Activated naive CD8-positive, alpha-beta T cell (primary cell): Measurements from ENCODE around the gene DUSP12.
"Not testable (repeated sequence)": the region's sequence is repeated elsewhere in the genome, so short reads cannot be mapped to it uniquely, and the experiment has no call there.

Experiments used
- H3K27ac Mint-ChIP-seq: one replicate; pipeline ENCODE4 v1.8.0; 2021; ENCODE audit warnings: mixed read lengths
- H3K27me3 Mint-ChIP-seq: one replicate; pipeline ENCODE4 v1.8.0; 2021; ENCODE audit warnings: mixed read lengths
- H3K36me3 Mint-ChIP-seq: one replicate; pipeline ENCODE4 v1.8.0; 2021; ENCODE audit warnings: mixed read lengths
- H3K4me1 Mint-ChIP-seq: one replicate; pipeline ENCODE4 v1.8.0; 2021; ENCODE audit warnings: low read depth, mixed read lengths
- H3K4me3 Mint-ChIP-seq: one replicate; pipeline ENCODE4 v1.8.0; 2021; ENCODE audit warnings: mild to moderate bottlenecking, mixed read lengths
- H3K9me3 Mint-ChIP-seq: one replicate; pipeline ENCODE4 v1.8.0; 2021; ENCODE audit warnings: low read depth, mixed read lengths

The DUSP12 gene

GRCh38 chr1:161723459-161724141 is 26.0 kb upstream of the DUSP12 start:
- Mint-ChIP-seq H3K4me1 (peaks cover 24% of the 10 kb centered on the region), H3K9me3 (no peaks in the 10 kb centered on the region), H3K27me3 (peaks cover 4% of the 10 kb centered on the region), H3K27ac (no peak overlapping the region), H3K4me3 (no peak overlapping the region), H3K36me3 (no peaks in the 10 kb centered on the region)

DNA sequence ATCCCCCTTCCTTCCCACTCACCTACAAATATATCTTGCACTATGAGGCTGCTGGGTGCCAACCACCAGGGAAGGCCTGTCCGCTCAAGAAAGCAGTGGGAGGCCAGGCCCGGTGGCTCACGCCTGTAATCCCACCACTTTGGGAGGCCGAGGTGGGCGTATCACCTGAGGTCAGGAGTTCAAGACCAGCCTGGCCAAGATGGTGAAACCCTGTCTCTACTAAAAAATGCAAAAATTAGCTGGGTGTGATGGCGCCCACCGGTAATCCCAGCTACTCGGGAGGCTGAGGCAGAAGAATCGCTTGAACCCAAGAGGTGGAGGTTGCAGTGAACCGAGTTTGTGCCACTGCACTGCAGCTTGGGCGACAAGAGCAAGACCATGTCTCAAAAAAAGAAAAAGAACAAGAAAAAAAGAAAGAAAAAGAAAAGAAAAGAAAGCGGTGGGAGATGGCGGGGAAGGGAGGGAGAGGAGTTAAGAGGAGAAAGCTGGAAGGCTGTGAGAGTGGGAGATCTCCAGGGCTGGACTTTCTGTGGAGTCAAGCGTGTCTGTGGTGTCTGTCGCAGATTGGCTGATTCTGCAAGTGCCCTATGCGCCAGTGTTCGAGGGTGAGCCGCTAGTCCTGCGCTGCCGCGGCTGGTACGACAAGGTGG is 24.2 kb upstream of the DUSP12 start:
- H3K27ac Mint-ChIP-seq, H3K9me3 Mint-ChIP-seq, H3K27me3 Mint-ChIP-seq, H3K36me3 Mint-ChIP-seq: not testable (repeated sequence)
- H3K4me1 Mint-ChIP-seq = peaks cover 38% of the 10 kb centered on the region
- H3K4me3 Mint-ChIP-seq = peak overlapping the region; percentile 92

GRCh38 chr1:161725908-161726472 is 23.6 kb upstream of the DUSP12 start:
- Mint-ChIP-seq H3K4me3 (peak overlapping the region; percentile 92), H3K4me1 (peaks cover 44% of the 10 kb centered on the region), H3K9me3 (no peaks in the 10 kb centered on the region), H3K27ac (peak overlapping the region; percentile 25), H3K36me3 (no peaks in the 10 kb centered on the region), H3K27me3 (peaks cover 4% of the 10 kb centered on the region)

DNA sequence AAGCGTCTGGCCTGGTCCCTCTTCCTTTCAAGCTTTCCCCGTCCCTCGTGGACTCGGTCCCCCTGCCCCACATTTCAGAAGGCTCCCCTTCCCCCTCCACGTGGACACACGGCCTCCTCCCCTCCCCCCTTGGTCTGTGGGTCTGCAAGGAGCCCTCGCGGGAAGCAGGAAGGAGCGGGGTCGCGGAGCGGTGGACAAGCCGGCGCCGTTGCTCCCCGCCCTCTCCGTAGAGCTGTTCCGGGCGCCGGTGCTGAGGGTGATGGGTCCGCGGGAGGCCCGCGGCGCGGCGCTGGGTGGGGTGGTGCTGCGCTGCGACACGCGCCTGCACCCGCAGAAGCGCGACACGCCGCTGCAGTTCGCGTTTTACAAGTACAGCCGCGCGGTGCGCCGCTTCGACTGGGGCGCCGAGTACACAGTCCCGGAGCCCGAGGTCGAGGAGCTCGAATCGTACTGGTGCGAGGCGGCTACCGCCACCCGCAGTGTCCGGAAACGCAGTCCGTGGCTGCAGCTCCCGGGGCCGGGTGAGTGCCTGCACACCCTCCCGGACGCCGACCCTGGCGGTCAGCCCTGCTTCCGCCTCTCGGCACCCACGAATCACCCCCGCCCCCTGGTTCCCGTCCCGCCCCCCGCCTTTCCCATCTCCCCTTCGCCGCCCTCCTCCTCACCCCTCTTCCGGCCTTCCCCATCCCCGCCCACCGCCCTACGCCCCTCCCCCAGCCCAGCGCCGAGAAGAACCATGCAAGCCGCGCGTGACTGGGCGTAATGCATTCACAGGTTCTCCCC is 22.9 kb upstream of the DUSP12 start:
- no peaks in the 10 kb centered on the region for H3K36me3 Mint-ChIP-seq

DNA sequence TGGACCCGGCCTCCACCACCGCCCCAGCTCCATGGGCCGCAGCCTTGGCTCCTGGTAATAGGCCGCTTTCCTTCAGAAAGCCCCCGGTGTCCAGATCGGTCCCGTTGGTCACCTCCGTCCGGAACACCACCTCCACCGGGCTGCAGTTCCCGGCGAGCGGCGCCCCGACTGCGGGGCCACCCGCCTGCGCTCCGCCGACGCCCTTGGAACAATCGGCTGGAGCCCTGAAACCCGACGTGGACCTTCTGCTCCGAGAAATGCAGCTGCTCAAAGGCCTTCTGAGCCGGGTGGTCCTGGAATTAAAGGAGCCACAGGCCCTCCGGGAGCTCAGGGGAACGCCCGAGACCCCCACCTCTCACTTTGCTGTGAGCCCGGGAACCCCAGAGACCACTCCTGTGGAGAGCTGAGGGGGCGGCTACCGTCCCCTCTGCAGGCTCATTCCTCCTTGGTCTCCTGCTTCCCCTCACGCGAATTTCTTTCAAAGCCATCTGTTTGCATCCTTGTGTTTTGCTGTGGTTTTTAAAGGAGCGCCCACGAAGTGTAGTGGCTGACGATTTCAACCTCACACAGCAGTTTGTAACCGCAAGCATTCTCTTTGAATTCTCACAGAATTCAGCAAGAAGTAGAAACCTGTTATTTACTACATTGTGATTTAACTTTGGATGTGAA is 22.2 kb upstream of the DUSP12 start:
- Mint-ChIP-seq H3K4me3 (peak overlapping the region; percentile 92), H3K4me1 (peaks cover 47% of the 10 kb centered on the region), H3K27ac (peak overlapping the region; percentile 72), H3K9me3 (no peaks in the 10 kb centered on the region), H3K27me3 (peaks cover 4% of the 10 kb centered on the region), H3K36me3 (no peaks in the 10 kb centered on the region)

More for the DNA sequence above, 22.9 kb upstream of the DUSP12 start:
- H3K4me1 Mint-ChIP-seq = peaks cover 50% of the 10 kb centered on the region
- peak overlapping the region; percentile 92 for H3K4me3 Mint-ChIP-seq
- H3K27ac Mint-ChIP-seq = no peak overlapping the region
- H3K9me3 Mint-ChIP-seq = no peaks in the 10 kb centered on the region
- peaks cover 4% of the 10 kb centered on the region for H3K27me3 Mint-ChIP-seq

GRCh38 chr1:161728376-161729226 is 21.0 kb upstream of the DUSP12 start:
- peaks cover 47% of the 10 kb centered on the region for H3K4me1 Mint-ChIP-seq
- H3K36me3 Mint-ChIP-seq = no peaks in the 10 kb centered on the region
- peak overlapping the region; percentile 7 for H3K4me3 Mint-ChIP-seq
- H3K27me3 Mint-ChIP-seq = peaks cover 2% of the 10 kb centered on the region
- peak overlapping the region; percentile 25 for H3K27ac Mint-ChIP-seq
- no peaks in the 10 kb centered on the region for H3K9me3 Mint-ChIP-seq

DNA sequence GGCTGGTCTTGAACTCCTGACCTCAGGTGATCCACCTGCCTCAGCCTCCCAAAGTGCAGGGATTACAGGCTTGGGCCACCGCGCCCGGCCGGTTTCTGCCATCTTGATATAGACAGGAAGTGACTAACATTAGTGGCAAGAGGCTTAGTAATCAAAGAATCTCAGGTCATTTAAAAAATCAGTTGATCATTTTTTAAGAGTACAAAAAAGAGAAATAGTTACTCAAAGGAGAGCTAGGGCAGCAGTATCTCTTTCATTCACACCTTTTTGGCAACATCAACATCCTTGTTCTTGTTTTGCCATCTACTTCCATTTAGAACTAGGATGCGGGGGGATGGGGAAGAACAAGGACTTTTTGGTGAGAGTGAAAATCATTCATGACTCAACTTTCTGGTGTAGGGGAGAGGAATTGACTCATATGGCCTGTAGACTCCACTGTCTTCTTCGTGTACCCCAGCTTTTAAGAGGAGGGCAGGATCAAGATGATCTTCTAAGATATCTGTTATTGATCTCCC is 19.5 kb upstream of the DUSP12 start:
- peak overlapping the region; percentile 62 for H3K4me3 Mint-ChIP-seq
- H3K4me1 Mint-ChIP-seq = peaks cover 43% of the 10 kb centered on the region
- H3K27me3 Mint-ChIP-seq = no peaks in the 10 kb centered on the region
- H3K27ac Mint-ChIP-seq = peak overlapping the region; percentile 88
- no peaks in the 10 kb centered on the region for H3K36me3 Mint-ChIP-seq
- no peaks in the 10 kb centered on the region for H3K9me3 Mint-ChIP-seq

DNA sequence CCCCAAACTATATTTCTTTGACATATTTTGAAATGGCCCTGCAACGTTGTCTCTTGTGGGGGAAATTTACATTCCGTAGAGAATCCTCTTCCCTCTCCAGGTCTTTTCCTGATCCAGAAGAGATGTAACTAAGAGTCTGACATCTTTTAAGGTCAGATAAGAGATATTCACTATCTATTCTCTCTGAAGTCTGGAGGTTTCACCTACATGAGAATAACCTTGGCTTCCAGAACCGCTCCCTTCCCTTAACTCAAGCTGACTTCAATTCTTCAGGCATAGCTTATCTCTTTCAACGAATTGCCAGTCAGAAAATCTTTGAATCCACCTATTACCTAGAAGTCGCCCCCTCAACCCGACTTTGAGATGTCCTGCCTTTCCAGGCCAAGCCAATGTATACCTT is 18.3 kb upstream of the DUSP12 start:
- Mint-ChIP-seq H3K4me1 (peaks cover 44% of the 10 kb centered on the region), H3K27ac (no peak overlapping the region), H3K4me3 (no peak overlapping the region), H3K36me3 (no peaks in the 10 kb centered on the region), H3K9me3 (no peaks in the 10 kb centered on the region), H3K27me3 (no peaks in the 10 kb centered on the region)

GRCh38 chr1:161731981-161732718 is 17.4 kb upstream of the DUSP12 start:
- H3K4me3 Mint-ChIP-seq = no peak overlapping the region

DNA sequence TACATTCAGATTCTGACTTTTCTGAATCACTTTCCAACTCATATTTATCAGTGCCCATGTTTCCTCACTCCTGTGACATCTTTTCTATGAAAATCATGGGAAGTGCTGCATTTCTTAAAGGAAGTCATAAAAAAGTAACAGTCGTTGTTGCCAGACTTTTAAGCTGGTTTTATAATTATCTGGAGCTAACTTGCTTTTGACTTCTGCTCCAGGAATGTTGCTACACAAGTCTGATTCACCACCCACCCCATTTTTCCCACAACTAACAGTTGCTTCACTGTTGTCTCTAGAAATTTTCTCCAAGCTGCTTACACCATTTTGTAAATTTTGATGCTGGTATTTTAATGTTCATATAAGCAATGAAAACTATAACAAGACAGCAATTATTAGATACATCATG is 16.1 kb upstream of the DUSP12 start:
- H3K9me3 Mint-ChIP-seq = no peaks in the 10 kb centered on the region
- H3K4me1 Mint-ChIP-seq = peaks cover 39% of the 10 kb centered on the region
- H3K36me3 Mint-ChIP-seq = no peaks in the 10 kb centered on the region
- H3K27me3 Mint-ChIP-seq = no peaks in the 10 kb centered on the region
- H3K4me3 Mint-ChIP-seq = no peak overlapping the region
- no peak overlapping the region for H3K27ac Mint-ChIP-seq

More at GRCh38 chr1:161731981-161732718, 17.4 kb upstream of the DUSP12 start:
- Mint-ChIP-seq H3K27me3 (no peaks in the 10 kb centered on the region), H3K27ac (no peak overlapping the region), H3K36me3 (no peaks in the 10 kb centered on the region), H3K9me3 (no peaks in the 10 kb centered on the region), H3K4me1 (peaks cover 47% of the 10 kb centered on the region)

- Mint-ChIP-seq H3K27me3 (no peaks in the 10 kb centered on the region), H3K4me1 (peaks cover 32% of the 10 kb centered on the region), H3K27ac (no peak overlapping the region), H3K36me3 (no peaks in the 10 kb centered on the region), H3K9me3 (no peaks in the 10 kb centered on the region), H3K4me3 (no peak overlapping the region)
Measured at GRCh38 chr1:161735837-161736236, 13.7 kb upstream of the DUSP12 start.

- no peak overlapping the region for H3K4me3 Mint-ChIP-seq
- H3K27me3 Mint-ChIP-seq = no peaks in the 10 kb centered on the region
- peaks cover 28% of the 10 kb centered on the region for H3K4me1 Mint-ChIP-seq
- no peaks in the 10 kb centered on the region for H3K9me3 Mint-ChIP-seq
- no peaks in the 10 kb centered on the region for H3K36me3 Mint-ChIP-seq
- H3K27ac Mint-ChIP-seq = no peak overlapping the region
Measured at GRCh38 chr1:161736335-161736969, 13.1 kb upstream of the DUSP12 start.

DNA sequence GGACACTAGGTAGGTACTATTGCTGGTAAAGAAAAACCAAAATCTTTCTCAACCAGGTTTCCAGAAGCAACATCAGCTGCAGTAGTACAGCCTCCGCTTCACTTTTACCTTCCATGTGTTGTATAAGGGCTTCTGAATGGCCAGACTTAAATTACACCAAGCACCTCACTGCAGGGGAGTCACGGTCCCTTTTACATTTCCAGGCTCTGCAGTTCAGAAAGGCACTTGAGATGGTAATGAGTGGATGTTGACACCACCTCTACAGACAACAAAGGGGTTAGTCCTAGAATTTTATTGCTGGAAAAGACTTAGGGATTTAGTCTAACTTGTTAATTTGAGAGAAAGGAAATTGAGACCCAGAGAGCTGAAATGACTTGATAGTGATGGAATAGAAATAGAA is 12.0 kb upstream of the DUSP12 start:
- Mint-ChIP-seq H3K4me3 (no peak overlapping the region), H3K4me1 (peaks cover 26% of the 10 kb centered on the region), H3K36me3 (no peaks in the 10 kb centered on the region), H3K9me3 (no peaks in the 10 kb centered on the region), H3K27me3 (no peaks in the 10 kb centered on the region), H3K27ac (no peak overlapping the region)
